Measurements from ENCODE around the gene STK32A.
"Not testable (repeated sequence)": the region's sequence is repeated elsewhere in the genome, so short reads cannot be mapped to it uniquely, and the experiment has no call there.

STK32A gene

GRCh38 chr5:147346006-147346561 is 111.3 kb downstream of the STK32A start:
- DNase-seq (ENCODE audit: low read depth in 2 of 2): no peak

- DNase-seq (ENCODE audit: low read depth in 2 of 2): no peak
Observed at GRCh38 chr5:147348046-147348445, 113.2 kb downstream of the STK32A start.

- DNase-seq (ENCODE audit: low read depth in 2 of 2): no peak
Observed at GRCh38 chr5:147348451-147348850, 113.6 kb downstream of the STK32A start.

GRCh38 chr5:147349241-147349640 is 114.4 kb downstream of the STK32A start:
- DNase-seq (ENCODE audit: low read depth in 2 of 2): no peak

- no peak for DNase-seq (ENCODE audit: low read depth in 2 of 2)
Observed at GRCh38 chr5:147359101-147359500, 124.3 kb downstream of the STK32A start.

- DNase-seq (ENCODE audit: low read depth in 2 of 2): no peak
Observed at GRCh38 chr5:147359581-147359980, 124.8 kb downstream of the STK32A start.

- DNase-seq (ENCODE audit: low read depth in 2 of 2): no peak
Observed at GRCh38 chr5:147360816-147361215, 126.0 kb downstream of the STK32A start.

GRCh38 chr5:147361441-147362175 is 126.8 kb downstream of the STK32A start:
- no peak for DNase-seq (ENCODE audit: low read depth in 2 of 2)

- DNase-seq (ENCODE audit: low read depth in 2 of 2): not testable (repeated sequence)
Observed at GRCh38 chr5:147367381-147367780, 132.6 kb downstream of the STK32A start.

- no peak for DNase-seq (ENCODE audit: low read depth in 2 of 2)
Observed at GRCh38 chr5:147369742-147370374, 135.0 kb downstream of the STK32A start.

- no peak for DNase-seq (ENCODE audit: low read depth in 2 of 2)
Observed at GRCh38 chr5:147371290-147371689, 136.5 kb downstream of the STK32A start.

- no peak for DNase-seq (ENCODE audit: low read depth in 2 of 2)
Observed at GRCh38 chr5:147372191-147372590, 137.4 kb downstream of the STK32A start.

GRCh38 chr5:147373328-147373727 is 138.5 kb downstream of the STK32A start:
- no peak for DNase-seq (ENCODE audit: low read depth in 2 of 2)

GRCh38 chr5:147375151-147375550 is 140.3 kb downstream of the STK32A start:
- DNase-seq (ENCODE audit: low read depth in 2 of 2): no peak

- no peak for DNase-seq (ENCODE audit: low read depth in 2 of 2)
Observed at GRCh38 chr5:147377682-147378081, 142.9 kb downstream of the STK32A start.

GRCh38 chr5:147381555-147381954 is 146.7 kb downstream of the STK32A start:
- no peak for DNase-seq (ENCODE audit: low read depth in 2 of 2)

- DNase-seq (ENCODE audit: low read depth in 2 of 2): no peak
Observed at GRCh38 chr5:147382776-147383175, 147.9 kb downstream of the STK32A start.

- no peak for DNase-seq (ENCODE audit: low read depth in 2 of 2)
Observed at GRCh38 chr5:147384346-147385193, 149.7 kb downstream of the STK32A start.

- no peak for DNase-seq (ENCODE audit: low read depth in 2 of 2)
Observed at GRCh38 chr5:147387109-147387508, 152.3 kb downstream of the STK32A start.

- DNase-seq (ENCODE audit: low read depth in 2 of 2): no peak
Observed at GRCh38 chr5:147388184-147389108, 153.6 kb downstream of the STK32A start.

- no peak for DNase-seq (ENCODE audit: low read depth in 2 of 2)
Observed at GRCh38 chr5:147390654-147391225, 155.9 kb downstream of the STK32A start.

Measured in stimulated activated CD4-positive, alpha-beta T cell treated with anti-CD3 and anti-CD28 coated beads, Interleukin-1b, Interleukin-23, amount 100 ng/mL, for 4 hours (primary cell).